Measurements from ENCODE around the gene NRP2. TPM values are rescaled to one million over a fixed set of nuclear protein-coding genes. Genes with fewer than 3 reads are reported as not detected.

NRP2 gene
- total and polyA plus RNA-seq, 2 of the 13 experiments (the other 11 are each of a cell fraction or from before 2014, with no cell fraction given) = 0.65 to 1.4 TPM

GRCh38 chr2:205637779-205638503 lies 44.4 kb upstream of the NRP2 start (continued):
- TF ChIP-seq ZNF136 (CRISPR knock-in tag; IDR thresholded peaks at IDR 0.05; ENCODE audit: low read depth) = no peak

- no peaks in the 10 kb centered on the region for H3K27me3 ChIP-seq (ENCODE audit: control insufficient read depth in 1 of 2, insufficient read depth in 2 of 2, low read length in 2 of 2)
- no peaks in the 10 kb centered on the region for H3K4me1 ChIP-seq (ENCODE audit: insufficient read depth, low read length)
- in situ Hi-C loops (cut with HindIII; ENCODE audit: extremely low pct_ligation_motif_present, low pct_unique_long_range_greater_than_20kb) = no loop called here
- TF ChIP-seq ZNF740 (CRISPR knock-in tag; IDR thresholded peaks at IDR 0.05) (no peak), HBP1 (CRISPR knock-in tag; IDR thresholded peaks at IDR 0.05; ENCODE audit: low read depth) (no peak), SETDB1 (CRISPR knock-in tag; IDR thresholded peaks at IDR 0.05; ENCODE audit: borderline replicate concordance) (no peak), JUN (CRISPR knock-in tag; IDR thresholded peaks at IDR 0.05) (no peak), POLR2AphosphoS5 (IDR thresholded peaks at IDR 0.05; ENCODE audit: low read depth, low read length) (no peak), SCMH1 (CRISPR knock-in tag; IDR thresholded peaks at IDR 0.05; ENCODE audit: borderline replicate concordance) (no peak), SMARCC2 (IDR thresholded peaks at IDR 0.05) (no peak), FOXK1 (CRISPR knock-in tag; IDR thresholded peaks at IDR 0.05; ENCODE audit: borderline replicate concordance, low read depth) (no peak), ZNF549 (CRISPR knock-in tag; IDR thresholded peaks at IDR 0.05) (no peak), HNF1A (IDR thresholded peaks at IDR 0.05; ENCODE audit: low read depth) (no peak), HNF1A (CRISPR knock-in tag; IDR thresholded peaks at IDR 0.05; ENCODE audit: borderline replicate concordance) (no peak), IRX3 (CRISPR knock-in tag; IDR thresholded peaks at IDR 0.05; ENCODE audit: borderline replicate concordance, low read depth) (no peak), ZNF780A (CRISPR knock-in tag; IDR thresholded peaks at IDR 0.05) (no peak), GABPB1 (CRISPR knock-in tag; IDR thresholded peaks at IDR 0.05) (no peak)
- DNase-seq (ENCODE audit: low spot score) (no peak), ATAC-seq (no peak), FAIRE-seq (no peak)
- intact Hi-C loops (cut with micrococcal nuclease; ENCODE audit: unreplicated experiment) = no loop called here
- no peaks in the 10 kb centered on the region for H3K9me3 ChIP-seq (ENCODE audit: low read length)
- no peak overlapping the region for H3K4me3 ChIP-seq (replicated peaks in 1 of 3; ENCODE audit: insufficient read depth in 1 of 3, low read depth in 2 of 3, low read length in 3 of 3)
- no TSS peak for BruUV-seq (replicated peaks)
- H3K4me2 ChIP-seq (ENCODE audit: low read depth, low read length) = no peak overlapping the region
- H3K9ac ChIP-seq (ENCODE audit: insufficient read depth, low read depth, low read length) = no peak overlapping the region
- CTCF ChIA-PET (ENCODE audit: low intra/inter-chr PET ratio, low total read pairs) = no interaction called here
- no peak overlapping the region for H3K27ac ChIP-seq (ENCODE audit: extremely low read length, insufficient read depth, low read length)
- no peak overlapping the region for H2AFZ ChIP-seq (ENCODE audit: low read length)
- WGBS (ENCODE audit: low lambda C conversion rate) = 31% methylated on average over 4 of the region's 4 CpGs
- H4K20me1 ChIP-seq (ENCODE audit: insufficient read depth, low read length) = no peaks in the 10 kb centered on the region
- H3K36me3 ChIP-seq (replicated peaks in 1 of 2; ENCODE audit: control insufficient read depth in 1 of 2, insufficient read depth in 2 of 2, low read length in 2 of 2) = no peaks in the 10 kb centered on the region
- H3K79me2 ChIP-seq (ENCODE audit: insufficient read depth, low read length) = no peaks in the 10 kb centered on the region
- POLR2A ChIA-PET = no interaction called here
Measured at GRCh38 chr2:205640716-205641115, 41.6 kb upstream of the NRP2 start.
